Skeletal muscle satellite cell (primary cell): ENCODE measurements around the gene DNAH17.

Experiments used
- H3K27me3 ChIP-seq: 2 replicates; pipeline ENCODE4 v1.7.0; 2013; ENCODE audit warnings: low read length; ENCODE audit not compliant: control insufficient read depth, insufficient read depth
- H3K36me3 ChIP-seq: 2 replicates; pipeline ENCODE4 v1.7.0; 2013; ENCODE audit warnings: mild to moderate bottlenecking, control low read depth, low read length; ENCODE audit not compliant: insufficient read depth
- H3K4me1 ChIP-seq: 2 replicates; pipeline ENCODE4 v1.7.0; 2013; ENCODE audit warnings: low read length; ENCODE audit not compliant: control insufficient read depth, insufficient read depth
- H3K4me2 ChIP-seq: 2 replicates; pipeline ENCODE4 v1.7.0; 2013; ENCODE audit warnings: mild to moderate bottlenecking, low read length
- H3K4me3 ChIP-seq: 2 replicates; pipeline ENCODE4 v1.7.0; 2013; ENCODE audit warnings: low read length
- H3K9ac ChIP-seq: 2 replicates; pipeline ENCODE4 v1.7.0; 2013; ENCODE audit warnings: mild to moderate bottlenecking, low read depth, low read length, moderate library complexity
- H3K9me3 ChIP-seq: replicated peaks from 2 replicates; pipeline ENCODE4 v1.7.0; 2013; ENCODE audit warnings: mild to moderate bottlenecking, control low read depth, low read length

DNAH17 gene

DNA sequence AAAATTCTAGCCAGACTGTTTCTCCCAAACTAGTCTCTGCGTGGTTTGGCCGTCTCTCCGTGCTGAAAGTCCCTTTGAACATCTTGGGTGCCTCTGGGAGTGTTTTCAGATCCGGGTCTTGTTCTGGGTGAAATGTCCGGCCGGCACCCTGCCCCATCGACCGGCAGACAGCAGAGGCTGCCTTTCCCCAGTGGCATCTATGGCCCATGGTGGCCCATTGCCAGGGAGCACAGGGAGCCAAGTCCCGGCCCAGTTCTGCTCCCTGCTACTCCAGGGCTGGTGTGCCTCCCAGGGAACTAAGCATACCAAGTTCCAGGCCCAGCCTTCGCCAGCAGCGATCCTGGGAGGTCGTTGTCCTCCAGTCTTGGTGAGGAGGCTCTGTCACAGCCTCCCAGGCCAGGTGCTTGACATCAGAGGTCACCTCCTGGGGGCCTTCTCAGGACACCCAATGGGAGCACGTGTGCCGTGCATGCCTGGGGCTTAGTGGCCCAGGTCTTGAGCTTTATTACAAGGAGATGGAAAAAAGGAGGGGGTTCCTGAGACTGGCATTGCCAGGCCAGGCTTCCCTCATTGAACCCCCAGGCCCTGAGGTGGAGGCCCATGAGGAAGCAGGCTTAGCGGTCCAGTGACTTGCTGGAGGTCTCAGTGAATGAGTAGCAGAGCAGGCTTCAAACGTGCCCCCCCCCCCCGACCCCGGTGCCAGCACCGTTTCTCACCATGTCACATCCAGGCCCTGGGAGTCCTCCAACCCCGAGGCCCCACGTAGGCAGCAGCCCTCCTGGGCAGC lies 144.8 kb downstream of the DNAH17 start:
- Histone ChIP-seq H3K36me3 (peaks cover 14% of the 10 kb centered on the region), H3K9ac (no peak overlapping the region), H3K4me3 (no peak overlapping the region), H3K9me3 (no peaks in the 10 kb centered on the region), H3K27me3 (peaks cover 24% of the 10 kb centered on the region), H3K4me1 (peaks cover 6% of the 10 kb centered on the region), H3K4me2 (no peak overlapping the region)

DNA sequence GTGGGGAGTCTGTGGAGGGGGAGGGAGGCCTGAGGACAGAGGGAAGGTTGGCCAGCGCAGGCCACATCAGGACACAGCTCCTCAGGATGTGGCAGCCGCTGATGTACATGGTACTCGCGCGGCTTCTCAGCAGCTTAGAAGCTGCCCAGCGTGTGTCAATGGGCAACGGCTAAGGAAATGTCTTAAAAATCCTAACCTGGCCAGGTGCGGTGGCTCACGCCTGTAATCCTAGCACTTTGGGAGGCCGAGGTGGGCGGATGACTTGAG lies 145.6 kb downstream of the DNAH17 start:
- Histone ChIP-seq H3K27me3 (peaks cover 17% of the 10 kb centered on the region), H3K36me3 (peaks cover 22% of the 10 kb centered on the region), H3K9me3 (no peaks in the 10 kb centered on the region)

DNA sequence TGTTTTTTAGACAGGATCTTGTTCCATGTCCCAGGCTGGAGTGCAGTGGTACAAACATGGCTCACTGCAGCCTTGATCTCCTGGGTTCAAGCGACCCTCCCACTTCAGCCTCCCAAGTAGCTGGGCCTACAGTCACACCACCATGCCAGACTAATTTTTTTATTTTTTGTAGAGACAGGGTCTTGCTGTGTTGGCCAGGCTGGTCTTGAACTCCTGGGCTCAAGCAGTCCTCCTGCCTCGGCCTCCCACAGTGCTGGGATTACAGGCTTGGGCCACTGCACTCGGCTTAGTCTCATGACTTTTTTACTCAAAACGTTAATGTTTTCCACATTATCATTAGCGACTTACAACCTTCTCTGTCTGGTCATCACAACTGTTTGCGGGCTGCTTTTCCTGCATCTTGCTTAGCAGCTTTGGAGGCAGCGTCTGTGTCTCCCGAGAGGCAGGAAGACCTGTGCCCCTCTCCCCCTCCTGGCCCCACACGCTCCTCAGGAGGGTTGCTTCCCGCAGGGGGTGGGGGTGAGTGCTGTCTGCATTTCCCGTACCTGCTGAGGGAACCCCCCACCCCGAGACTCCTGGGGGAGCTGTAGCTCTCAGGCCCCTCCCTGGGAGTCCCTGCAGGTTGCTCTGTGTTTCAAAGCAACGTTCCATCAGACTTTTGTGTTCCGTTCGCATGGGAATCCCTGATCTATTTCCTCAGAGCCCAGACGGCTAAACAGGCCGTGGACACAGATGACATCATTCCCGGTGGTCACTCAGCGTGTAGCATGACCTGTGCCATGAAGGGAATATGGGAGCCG lies 146.1 kb downstream of the DNAH17 start:
- Histone ChIP-seq H3K27me3 (peaks cover 17% of the 10 kb centered on the region), H3K4me3 (no peak overlapping the region), H3K9me3 (no peaks in the 10 kb centered on the region), H3K4me2 (no peak overlapping the region), H3K4me1 (no peaks in the 10 kb centered on the region), H3K36me3 (peaks cover 27% of the 10 kb centered on the region), H3K9ac (no peak overlapping the region)

More for the DNA sequence above, 145.6 kb downstream of the DNAH17 start:
- Histone ChIP-seq H3K4me3 (no peak overlapping the region), H3K4me1 (no peaks in the 10 kb centered on the region), H3K9ac (no peak overlapping the region), H3K4me2 (no peak overlapping the region)

DNA sequence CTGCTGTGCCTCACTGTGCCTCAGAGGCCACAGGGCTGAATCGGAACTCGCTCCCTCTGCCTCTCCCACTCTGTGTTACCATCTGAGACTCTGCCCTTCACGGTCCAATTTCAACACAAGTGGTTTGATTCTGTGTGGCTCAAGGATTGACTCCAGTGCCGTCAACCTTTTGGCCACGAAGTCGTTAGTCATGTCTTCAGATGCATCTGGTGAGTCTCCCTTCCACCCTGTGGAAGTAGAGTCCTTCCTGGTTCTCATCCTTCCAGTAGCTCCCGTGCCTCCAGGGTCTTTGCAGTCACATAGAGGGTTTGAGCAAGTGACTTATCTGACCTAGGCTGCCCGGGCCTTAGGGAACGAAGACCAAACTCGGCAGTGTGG lies 147.6 kb downstream of the DNAH17 start:
- Histone ChIP-seq H3K4me2 (no peak overlapping the region), H3K9me3 (no peaks in the 10 kb centered on the region), H3K4me3 (no peak overlapping the region), H3K9ac (no peak overlapping the region), H3K36me3 (peaks cover 39% of the 10 kb centered on the region), H3K4me1 (no peaks in the 10 kb centered on the region), H3K27me3 (peaks cover 12% of the 10 kb centered on the region)

DNA sequence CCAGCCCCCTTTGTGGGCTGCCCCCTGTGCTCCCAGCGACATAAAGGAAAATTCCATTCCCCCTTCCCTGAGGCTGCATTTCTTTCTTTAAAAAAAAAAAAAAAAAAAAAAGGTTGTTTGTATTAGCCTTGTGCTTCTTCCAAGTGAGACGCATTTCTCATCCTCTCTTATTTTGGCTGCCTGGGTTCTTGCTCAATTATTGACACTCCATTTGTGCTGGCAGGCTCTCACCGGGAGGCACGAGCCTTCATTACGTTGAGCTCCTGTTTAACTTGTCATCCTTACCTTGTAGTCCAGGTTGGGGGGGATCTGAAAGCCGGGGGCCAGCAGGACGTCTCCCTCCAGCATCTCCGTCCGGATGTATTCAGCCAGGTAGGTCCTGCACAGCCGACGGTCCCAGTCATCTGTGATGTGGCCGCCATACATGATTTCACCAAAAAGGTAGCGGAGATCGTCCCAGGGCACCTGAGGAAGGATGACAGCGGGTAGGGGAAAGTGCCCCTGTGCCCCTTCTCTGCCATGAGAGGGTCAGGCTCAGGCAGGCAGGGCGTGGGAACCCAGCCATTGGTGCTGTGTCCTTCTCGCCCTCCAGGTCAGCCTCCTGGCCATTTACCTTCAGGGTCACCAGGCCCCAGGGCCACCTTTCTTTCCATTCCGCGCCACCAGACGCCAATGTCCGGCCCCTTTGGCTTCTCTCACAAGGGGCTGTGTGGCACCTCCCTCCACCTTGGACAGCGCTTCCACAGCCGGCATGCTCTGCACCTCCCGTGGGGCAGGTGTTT lies 148.2 kb downstream of the DNAH17 start:
- Histone ChIP-seq H3K4me3 (no peak overlapping the region), H3K4me1 (no peaks in the 10 kb centered on the region), H3K36me3 (peaks cover 43% of the 10 kb centered on the region), H3K9me3 (no peaks in the 10 kb centered on the region), H3K4me2 (no peak overlapping the region), H3K27me3 (peaks cover 11% of the 10 kb centered on the region), H3K9ac (no peak overlapping the region)

DNA sequence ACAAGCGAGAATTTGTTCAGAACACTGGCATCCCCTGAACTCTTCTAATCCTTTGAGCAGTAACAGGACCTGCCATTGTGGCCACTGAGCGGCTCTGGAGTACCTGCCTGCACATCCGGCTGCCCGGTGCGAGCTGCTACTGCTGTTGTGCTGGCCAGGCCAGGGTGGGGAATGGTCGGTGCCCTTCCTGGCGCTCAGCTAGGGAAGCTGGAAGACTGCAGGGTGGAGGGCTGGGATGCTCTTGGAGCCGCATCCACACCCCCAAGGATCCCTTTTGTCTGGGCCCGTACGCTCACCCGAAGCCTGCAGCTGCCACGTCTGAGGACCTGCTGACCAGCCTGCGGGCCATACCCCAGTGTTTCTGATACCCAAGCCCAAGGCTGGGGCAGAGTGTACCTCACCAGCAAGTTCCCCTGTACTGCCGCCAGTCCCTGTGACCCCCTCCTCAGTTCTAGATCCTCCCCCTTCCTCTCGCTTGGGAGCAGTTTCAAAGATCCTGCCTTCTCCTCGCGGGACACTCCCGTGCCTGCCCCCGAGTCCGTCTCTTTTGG lies 149.1 kb downstream of the DNAH17 start:
- peaks cover 53% of the 10 kb centered on the region for H3K36me3 ChIP-seq
- H3K27me3 ChIP-seq = peaks cover 3% of the 10 kb centered on the region
- H3K9me3 ChIP-seq = no peaks in the 10 kb centered on the region
- no peak overlapping the region for H3K9ac ChIP-seq
- H3K4me2 ChIP-seq = no peak overlapping the region
- no peak overlapping the region for H3K4me3 ChIP-seq
- H3K4me1 ChIP-seq = peaks cover under 1% of the 10 kb centered on the region

DNA sequence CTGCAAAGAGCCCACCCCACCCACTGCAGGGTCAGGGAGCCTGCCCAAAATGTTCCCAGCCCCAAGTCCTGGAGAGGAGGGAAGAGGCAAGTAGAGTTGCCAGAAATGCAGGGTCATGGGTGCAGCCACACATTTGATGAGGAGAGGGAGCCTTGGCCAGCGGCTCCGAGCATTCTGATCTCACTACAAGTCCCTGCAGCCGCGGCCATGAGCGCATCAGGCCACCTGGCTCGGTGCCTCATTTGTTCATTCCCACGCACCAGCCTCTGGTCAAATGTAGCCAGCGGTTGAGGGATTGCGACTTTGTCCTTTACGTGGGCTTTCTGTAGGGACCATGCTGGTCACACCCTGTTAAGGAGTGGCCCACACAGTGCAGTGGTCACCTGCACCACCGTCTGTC lies 150.1 kb downstream of the DNAH17 start:
- Histone ChIP-seq H3K27me3 (no peaks in the 10 kb centered on the region), H3K4me1 (peaks cover 3% of the 10 kb centered on the region), H3K4me3 (no peak overlapping the region), H3K9ac (no peak overlapping the region), H3K36me3 (peaks cover 54% of the 10 kb centered on the region), H3K9me3 (no peaks in the 10 kb centered on the region), H3K4me2 (no peak overlapping the region)

DNA sequence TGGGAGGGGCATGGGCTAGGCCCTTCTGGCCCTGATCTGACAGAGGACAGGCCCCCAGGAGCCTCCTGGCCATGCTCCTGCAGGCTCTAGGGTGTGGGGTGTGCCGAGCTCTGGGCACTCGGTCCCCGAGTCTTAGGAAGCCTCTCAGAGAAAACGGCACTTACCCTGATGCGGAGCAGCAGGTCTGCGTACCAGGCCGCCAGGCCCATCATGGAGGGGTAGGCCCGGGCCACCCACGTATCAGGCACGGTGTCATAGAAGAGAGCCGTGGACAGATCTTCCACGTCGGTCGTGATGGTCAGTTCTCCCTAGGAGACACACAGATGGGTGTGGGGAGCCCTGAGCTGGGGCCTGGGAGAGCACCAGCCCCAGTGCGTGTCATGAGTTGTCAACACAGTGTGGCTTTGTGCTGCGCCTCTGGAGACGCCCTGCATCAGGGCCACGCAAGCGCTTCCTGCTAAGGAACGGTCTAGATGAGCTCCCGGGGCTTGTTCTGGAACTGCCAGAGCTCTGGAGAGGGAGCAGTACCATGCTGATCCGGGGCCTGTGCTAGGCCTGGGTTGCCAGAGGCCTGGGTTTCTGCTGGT lies 150.8 kb downstream of the DNAH17 start:
- Histone ChIP-seq H3K36me3 (peaks cover 59% of the 10 kb centered on the region), H3K9me3 (no peaks in the 10 kb centered on the region), H3K27me3 (no peaks in the 10 kb centered on the region), H3K9ac (no peak overlapping the region), H3K4me3 (no peak overlapping the region), H3K4me2 (no peak overlapping the region), H3K4me1 (peaks cover 3% of the 10 kb centered on the region)

DNA sequence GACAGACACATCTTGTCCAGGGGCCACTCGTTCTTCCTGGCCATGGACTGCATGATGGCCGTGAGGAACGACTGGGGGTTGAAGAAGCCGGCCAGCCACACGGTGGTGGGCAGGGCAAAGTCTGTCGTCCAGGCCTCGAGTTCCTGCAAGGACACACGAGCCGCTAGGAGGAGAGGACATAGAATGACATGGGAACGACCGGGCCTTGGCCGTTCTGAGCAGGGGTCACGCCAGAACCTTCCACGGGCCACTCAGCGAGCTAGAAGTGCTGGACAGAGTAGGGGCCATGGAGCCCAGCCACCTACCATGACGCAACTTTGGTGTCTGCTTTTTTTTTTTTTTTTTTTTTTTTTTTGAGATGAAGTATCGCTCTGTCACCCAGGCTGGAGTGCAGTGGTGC lies 151.8 kb downstream of the DNAH17 start:
- Histone ChIP-seq H3K4me1 (peaks cover 3% of the 10 kb centered on the region), H3K4me2 (no peak overlapping the region), H3K4me3 (no peak overlapping the region), H3K27me3 (no peaks in the 10 kb centered on the region), H3K9ac (no peak overlapping the region), H3K9me3 (no peaks in the 10 kb centered on the region), H3K36me3 (peaks cover 68% of the 10 kb centered on the region)

DNA sequence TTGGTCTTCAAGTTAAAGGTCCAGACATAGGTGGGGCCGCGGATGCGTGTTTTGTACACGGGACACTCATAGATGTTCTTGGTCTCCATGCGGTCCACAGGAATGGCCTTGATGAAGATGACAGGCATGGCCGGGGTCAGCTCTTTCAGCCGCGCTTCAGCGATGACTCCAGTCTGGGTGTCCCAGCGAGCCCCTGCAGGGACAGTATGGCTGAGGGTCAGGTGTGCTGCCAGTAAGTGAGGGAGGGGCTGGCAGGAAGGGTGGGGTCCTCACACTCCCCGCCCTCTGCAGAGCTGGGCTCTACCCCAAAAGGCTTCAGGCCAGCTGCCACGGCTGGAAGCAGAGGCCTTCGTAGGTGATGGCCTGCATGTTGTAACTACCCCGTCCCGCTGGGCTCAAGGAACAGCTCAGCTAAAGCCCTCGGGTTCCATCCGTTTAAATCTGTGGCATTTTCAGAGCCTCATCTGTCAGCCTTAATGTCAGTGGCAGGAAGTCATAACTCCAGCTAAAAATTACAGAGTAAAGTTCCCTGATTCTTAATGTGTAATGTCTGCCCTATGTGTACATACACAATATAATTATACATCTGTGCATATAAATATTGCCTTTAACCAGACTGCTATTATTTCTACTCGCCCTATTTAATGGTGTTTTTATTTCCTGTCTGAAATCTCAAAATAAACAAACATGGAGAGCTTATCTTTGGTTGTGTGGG lies 153.1 kb downstream of the DNAH17 start:
- no peak overlapping the region for H3K9ac ChIP-seq
- no peak overlapping the region for H3K4me3 ChIP-seq
- no peak overlapping the region for H3K4me2 ChIP-seq
- H3K4me1 ChIP-seq = peaks cover 3% of the 10 kb centered on the region
- peaks cover 71% of the 10 kb centered on the region for H3K36me3 ChIP-seq
- H3K27me3 ChIP-seq = no peaks in the 10 kb centered on the region
- no peaks in the 10 kb centered on the region for H3K9me3 ChIP-seq
